ENCODE data around the gene POLN.

Gene POLN

GRCh38 chr4:2079006-2079405 lies 162.9 kb downstream of the POLN start:
- DNase-seq: no peak

DNA sequence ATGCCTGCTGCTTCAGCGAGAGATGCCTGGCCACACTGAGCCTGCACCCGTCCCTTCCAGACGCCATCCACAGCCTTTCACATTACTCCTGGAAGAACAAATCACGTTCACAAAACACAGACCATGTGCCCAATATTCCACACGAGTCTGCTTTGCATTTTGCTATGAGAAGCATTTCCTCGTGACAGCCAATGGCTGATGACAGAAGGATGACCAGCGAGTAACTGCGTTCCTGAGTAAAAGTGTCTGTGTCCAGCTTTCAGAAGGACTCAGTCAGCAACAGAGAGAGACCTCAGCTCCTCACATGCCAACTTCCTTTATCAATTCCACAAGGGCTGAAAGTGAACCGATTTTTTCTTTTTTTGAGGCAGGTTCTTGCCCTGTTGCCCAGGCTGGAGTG lies 163.3 kb downstream of the POLN start:
- DNase-seq: no peak

- no peak for DNase-seq
Observed at GRCh38 chr4:2077537-2078460, 164.1 kb downstream of the POLN start.

- no peak for DNase-seq
Observed at GRCh38 chr4:2076908-2077536, 164.9 kb downstream of the POLN start.

DNA sequence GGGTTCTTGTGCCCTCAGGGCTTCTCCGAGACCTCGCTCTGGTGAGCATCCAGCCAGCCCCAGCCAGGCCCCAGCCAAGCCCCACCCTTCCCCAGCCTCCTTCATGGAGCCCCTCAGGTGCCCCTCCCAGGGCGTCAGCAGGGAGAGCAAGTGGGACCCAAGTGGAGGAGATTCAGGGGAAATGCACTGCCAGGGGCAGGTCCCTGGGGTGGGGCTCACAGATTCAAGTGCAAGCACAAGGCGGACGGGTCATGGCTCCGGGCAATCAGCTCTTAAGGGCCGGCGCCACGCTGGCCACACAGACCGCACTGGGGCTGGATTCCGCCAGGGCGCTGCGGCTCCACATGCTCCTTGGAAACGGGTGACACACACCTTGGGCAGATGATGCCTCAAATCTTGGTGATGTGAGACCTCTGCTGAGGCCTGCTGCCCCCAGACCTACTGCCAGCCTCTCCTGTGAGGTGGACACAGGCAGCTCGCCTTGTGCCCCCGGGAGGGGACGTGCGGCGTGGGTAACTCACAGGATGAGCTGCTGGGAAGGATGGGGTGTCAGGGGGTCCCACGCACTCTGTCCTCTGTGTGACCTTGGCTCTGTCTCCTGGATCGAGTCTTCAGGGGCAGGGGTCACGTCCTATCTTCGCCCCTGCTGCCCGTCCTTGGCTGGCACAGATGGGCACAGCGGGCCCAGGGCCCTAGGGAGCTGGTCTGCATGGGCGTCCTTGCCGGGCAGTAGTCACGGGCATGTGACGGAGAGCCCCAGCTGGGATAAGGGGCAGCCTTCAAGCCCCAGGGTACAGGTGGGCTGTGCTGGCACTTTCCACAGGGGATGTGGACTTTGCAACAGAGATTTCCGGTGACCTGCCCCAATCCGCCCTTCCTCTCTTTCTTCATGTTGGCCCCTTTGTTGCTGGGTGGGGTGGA lies 165.7 kb downstream of the POLN start:
- DNase-seq: no peak

- no peak for DNase-seq
Observed at GRCh38 chr4:2075171-2075986, 166.5 kb downstream of the POLN start.

DNA sequence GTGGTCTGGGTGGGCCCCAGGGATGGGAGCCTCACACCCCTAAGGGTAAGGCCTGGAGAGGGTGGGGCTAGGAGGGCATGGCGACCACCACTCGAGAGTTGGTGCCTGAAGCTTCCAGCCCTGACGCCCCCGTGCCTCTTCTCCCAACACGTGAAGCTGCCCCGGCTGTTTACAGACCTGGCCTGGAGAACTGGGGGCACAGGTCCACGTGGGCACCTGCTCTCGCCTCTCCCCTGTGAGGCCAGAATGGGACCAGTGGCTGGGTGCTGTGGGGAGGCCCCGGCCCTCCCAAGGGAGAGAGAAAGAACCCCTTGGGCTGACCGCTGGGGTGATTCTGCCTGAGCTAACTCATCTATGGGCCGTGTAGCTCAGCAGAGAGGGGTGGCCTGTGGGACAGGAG lies 167.3 kb downstream of the POLN start:
- DNase-seq: no peak

DNA sequence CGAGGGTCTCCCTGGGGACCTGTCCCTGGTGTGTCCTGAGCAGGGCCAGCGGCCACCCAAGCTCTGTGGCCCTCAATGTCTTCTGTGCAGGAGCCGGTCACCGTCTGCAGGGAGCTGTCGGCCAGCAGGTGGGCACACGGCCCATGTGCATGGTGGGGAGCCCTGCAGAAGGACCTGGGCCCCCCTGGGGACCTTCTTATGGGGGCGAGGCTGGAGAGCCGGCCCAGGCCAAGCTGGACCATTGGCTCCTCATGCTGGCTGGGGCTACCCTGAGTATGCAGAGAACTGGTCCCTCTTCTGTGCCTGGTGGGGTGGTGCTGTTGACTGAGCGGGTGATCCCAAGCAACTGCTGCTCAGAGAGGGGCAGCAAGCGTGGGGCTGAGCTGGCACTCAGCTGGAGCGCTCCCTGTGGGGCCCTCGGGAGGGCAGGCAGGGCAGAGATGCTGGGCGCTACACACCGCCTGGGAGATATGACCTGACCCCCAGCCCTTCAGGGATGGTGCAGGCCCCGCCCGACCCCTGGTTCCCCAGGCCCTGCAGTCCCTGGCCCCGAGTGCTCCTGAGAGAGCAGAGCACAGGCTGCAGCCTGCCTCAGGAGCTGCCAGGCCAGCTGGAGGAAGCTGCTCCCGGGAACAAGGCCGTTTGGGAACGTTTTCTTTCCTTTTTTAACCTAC lies 168.0 kb downstream of the POLN start:
- no peak for DNase-seq

DNA sequence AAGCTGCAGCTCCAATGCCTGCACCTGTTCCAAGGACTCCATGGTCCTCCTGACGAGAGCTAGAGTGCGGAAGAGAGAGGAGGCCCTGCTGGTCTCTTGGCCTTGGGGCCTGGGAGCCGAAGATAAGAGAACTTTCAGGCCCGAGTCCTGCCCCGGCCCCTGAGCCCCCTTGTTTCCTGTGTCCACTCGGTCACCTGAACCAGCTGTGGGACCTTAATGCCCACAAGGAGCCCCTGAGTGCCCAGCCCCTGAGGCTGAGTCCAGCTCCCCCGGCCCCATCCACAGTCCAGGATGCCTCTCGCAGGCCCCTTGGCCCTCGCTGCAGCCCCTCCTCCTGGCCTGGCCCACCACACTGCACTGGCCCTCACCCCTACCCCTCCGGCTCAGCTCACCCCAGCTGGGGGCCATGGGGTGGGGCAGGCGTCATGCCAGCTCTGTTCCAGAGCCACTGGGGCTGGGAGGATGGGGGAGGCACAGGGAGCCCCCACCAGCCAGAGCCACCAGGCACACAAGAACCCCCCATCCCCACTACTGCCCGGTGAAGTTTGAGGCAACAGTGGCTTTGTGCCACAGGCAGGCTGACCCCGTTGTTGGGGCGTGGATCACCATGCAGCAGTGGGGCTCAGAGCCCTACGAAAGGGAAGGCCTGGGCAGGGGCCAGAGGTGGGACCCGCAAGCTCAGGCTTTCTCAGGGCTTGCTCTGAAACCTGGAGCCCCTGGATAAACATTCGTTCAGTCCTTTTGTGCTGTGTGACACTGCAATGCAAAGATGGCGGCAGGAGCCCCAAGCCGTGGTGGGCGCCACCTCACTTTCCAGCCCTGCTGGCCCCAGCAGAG lies 168.7 kb downstream of the POLN start:
- no peak for DNase-seq

DNA sequence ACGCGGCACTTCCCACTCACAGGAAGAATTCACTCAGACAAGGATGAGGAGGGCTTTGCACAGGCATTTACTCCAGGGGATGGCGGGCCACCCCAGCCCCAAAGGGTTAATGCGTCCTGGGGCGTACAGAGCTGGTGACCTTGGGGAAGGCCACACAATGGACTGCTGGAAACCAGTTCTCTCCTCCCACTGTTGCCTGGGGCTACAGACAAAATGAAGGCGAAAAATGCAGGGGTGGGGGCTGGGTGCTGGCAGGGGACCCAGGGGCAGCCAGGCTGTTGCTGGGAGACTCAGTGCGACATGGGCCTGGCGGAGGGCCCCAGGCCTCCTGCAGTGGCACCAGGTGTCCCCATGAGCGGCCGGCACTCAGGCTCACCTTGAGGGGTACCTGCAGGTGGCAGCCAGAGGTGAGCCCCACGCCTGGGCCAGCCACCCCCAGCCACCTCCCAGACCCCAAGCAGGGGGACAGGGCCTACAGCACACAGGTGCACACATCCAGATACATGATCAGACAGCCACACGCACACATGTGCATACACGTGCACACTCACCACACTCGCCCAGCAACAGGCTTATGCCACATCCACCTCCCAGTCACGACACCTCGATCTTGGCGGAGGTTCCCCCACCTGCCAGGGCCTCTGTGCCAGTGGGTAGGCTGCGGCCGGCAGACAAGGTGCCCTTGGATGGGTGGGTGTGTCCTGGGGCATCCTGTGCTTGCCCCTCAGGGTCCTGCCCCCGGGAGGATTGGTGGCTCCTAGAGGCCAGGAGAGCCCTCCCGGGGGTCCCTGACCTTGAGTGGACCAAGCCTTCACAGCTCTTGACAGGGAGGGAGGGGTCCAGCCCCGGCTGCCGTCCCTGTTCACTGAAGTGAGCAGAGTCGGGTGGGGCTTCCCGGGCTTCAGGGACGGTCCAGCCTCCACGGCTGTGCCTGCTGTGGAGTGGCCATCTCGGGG lies 169.7 kb downstream of the POLN start:
- DNase-seq: no peak

DNA sequence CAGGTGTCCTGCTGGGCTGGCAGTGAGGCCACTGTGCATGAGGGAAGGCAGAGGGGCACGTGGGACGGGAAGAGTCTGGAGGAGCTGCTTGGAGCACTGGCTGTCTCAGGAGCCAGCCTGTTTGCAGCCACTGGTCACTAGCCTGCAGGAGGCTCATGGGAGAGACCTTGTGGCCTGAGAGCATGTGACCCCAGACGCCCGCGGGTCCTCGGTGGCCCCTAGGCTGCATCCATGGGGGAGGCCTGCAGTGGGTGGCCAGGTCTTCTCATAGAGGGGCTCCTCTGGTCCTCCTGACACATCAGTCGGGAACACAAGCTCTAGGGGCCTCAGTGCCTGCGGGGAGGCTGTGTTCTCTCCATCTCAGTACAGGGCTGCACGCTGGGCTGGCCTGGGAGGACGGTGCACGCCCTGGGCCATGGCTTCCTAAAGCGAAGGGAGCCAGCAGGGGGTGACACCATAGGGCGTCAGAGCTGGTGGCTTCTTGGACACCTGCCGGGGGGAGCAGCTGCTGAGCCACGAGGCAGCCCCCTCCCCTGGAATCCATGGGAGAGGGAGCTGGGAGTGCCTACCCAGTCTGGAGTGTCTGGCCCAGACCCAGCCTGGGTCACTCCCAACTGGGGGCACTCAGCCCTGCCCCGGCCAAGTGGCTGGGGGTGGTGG lies 170.5 kb downstream of the POLN start:
- DNase-seq: no peak

GRCh38 chr4:2070421-2071251 lies 171.3 kb downstream of the POLN start:
- no peak for DNase-seq

DNA sequence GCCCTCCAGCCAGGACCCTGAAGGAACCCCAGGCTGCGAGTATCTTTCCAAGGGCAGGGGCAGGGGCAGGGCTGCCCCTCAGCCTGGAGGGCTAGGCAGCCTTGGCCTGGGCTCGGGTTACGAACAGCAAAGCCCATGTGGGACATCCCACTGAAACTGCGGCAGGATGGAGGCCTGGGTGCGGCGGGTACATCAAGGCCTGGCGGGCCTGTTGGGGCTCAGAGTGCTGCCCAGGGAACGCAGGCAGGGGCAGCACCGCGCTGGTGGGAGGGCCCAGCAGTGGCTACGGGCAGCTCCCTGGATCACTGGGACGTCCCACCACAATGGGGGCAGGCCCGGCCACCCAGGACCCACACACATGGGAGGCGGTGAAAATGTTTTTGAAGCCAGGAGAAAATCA lies 171.9 kb downstream of the POLN start:
- no peak for DNase-seq

GRCh38 chr4:2069161-2069971 lies 172.6 kb downstream of the POLN start:
- DNase-seq: peak; percentile 22

- no peak for DNase-seq
Observed at GRCh38 chr4:2068566-2068965, 173.4 kb downstream of the POLN start.

GRCh38 chr4:2068198-2068470 lies 173.8 kb downstream of the POLN start:
- DNase-seq: peak; percentile 14

DNA sequence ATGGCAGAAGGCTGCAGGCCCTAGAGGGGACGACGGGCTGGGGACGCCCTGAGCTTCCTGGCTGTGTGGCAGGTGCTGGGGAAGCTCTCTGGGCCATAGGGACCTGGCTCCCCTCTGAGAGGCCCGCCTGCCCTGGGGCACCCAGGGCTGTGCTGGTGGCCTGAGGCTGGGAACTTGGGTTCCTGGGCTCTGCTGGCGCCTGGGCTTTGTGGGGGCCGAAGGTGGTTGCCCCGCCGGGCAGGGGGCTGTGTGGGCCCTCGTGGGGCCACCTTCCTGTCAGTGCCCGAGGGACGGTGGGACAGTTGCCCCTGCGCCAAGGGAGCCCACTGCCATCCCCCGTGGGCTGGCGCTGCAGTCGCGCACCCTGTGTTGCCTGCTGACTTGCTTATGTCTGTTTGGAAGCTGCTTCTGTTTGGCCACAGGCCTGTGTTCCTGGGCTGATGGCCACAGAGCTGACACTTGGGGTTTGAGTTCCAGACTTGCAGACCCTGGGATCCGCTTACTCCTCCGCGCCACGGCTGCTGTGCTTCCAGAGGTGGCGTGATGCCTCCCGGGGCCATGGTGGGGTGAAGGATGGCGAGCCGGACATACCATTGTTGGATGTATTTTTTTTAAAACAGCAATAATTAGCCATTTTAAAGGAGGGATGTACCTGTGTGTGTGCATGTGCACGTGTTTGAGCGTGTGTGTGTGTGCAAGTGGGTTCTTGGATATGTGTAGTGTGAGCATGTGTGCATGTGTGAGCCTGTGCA lies 174.3 kb downstream of the POLN start:
- peak; percentile 13 for DNase-seq

All from left hindlimb (tissue), 1 donor.